ENCODE results near the gene CHD9. TPM values are rescaled to one million over a fixed set of nuclear protein-coding genes. Genes with fewer than 3 reads are reported as not detected.
A peak's percentile ranks its signal among the peaks of the same experiment; 100 is the strongest.

CHD9 gene
- total RNA-seq, 4 donors from 2014 or later: 29.0 to 68.5 (median 37.3) TPM

GRCh38 chr16:53055541-53056391, 975 bp downstream of the CHD9 start:
- TF ChIP-seq, protein P1, sequence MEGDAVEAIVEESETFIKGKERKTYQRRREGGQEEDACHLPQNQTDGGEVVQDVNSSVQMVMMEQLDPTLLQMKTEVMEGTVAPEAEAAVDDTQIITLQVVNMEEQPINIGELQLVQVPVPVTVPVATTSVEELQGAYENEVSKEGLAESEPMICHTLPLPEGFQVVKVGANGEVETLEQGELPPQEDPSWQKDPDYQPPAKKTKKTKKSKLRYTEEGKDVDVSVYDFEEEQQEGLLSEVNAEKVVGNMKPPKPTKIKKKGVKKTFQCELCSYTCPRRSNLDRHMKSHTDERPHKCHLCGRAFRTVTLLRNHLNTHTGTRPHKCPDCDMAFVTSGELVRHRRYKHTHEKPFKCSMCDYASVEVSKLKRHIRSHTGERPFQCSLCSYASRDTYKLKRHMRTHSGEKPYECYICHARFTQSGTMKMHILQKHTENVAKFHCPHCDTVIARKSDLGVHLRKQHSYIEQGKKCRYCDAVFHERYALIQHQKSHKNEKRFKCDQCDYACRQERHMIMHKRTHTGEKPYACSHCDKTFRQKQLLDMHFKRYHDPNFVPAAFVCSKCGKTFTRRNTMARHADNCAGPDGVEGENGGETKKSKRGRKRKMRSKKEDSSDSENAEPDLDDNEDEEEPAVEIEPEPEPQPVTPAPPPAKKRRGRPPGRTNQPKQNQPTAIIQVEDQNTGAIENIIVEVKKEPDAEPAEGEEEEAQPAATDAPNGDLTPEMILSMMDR (IDR thresholded peaks at IDR 0.05): no peak
- TF ChIP-seq POLR2A (IDR thresholded peaks at IDR 0.05): no peak
- 31 to 32% methylated on average over 9 to 10 of the region's 10 CpGs for WGBS, 2 donors
- Histone ChIP-seq H3K9me3 (no peaks in the 10 kb centered on the region), H3K27me3 (no peaks in the 10 kb centered on the region), H3K4me1 (peaks cover 13 to 71% (median 20%) of the 10 kb centered on the region in 3 donors), H3K36me3 (no peaks in the 10 kb centered on the region), H3K4me3 (peak overlapping the region; percentile 72 to 92 (median 82)), H3K27ac (peak overlapping the region; percentile 92 to 95 (median 94))
- no peak for DNase-seq
- intact Hi-C loops (cut with DNase I): loop anchor here (10.0 kb wide), 1 partner anchor 79 kb away; no protein-coding TSS in a partner anchor

DNA sequence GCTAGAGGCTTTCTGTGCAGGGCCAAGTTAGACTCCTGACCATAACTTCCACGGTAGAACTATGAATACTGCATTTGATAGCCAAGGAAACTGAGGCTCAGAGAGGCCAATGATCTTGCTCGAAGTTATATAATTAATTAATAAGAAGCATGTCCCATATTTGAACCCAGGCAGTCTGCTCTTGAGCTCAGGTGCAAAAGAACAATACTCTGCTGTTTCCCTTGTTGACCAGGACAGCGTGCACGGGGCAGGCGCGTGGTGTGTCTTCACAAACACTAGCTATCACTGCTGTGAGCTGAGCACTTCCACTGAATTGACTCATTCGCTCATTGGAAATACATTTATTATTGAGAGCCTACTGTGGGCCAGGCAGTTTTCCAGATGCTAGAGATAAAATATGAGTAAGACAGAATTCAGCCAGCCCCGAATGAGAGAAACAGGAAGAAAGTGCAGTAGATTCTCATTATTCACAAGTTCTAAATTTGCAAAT, 1.6 kb downstream of the CHD9 start:
- TF ChIP-seq, protein P1 (IDR thresholded peaks at IDR 0.05): no peak
- no peak for TF ChIP-seq POLR2A (IDR thresholded peaks at IDR 0.05)
- intact Hi-C loops (cut with DNase I): loop anchor here (10.0 kb wide), 1 partner anchor 78 kb away; no protein-coding TSS in a partner anchor
- no peak for DNase-seq
- Histone ChIP-seq H3K4me1 (peaks cover 13 to 77% (median 21%) of the 10 kb centered on the region in 3 donors), H3K27ac (peak overlapping the region; percentile 92 to 95 (median 94)), H3K4me3 (peak overlapping the region in 3 of 4 donors; percentile 72 to 92 (median 89)), H3K9me3 (no peaks in the 10 kb centered on the region), H3K36me3 (no peaks in the 10 kb centered on the region), H3K27me3 (no peaks in the 10 kb centered on the region)
- 56 to 73% methylated on average over 8 of the region's 8 CpGs for WGBS, 2 donors

GRCh38 chr16:53057658-53058057, 2.9 kb downstream of the CHD9 start:
- DNase-seq: no peak
- Histone ChIP-seq H3K4me1 (peaks cover 20 to 80% (median 21%) of the 10 kb centered on the region in 3 donors), H3K36me3 (no peaks in the 10 kb centered on the region), H3K9me3 (no peaks in the 10 kb centered on the region), H3K27me3 (no peaks in the 10 kb centered on the region), H3K4me3 (no peak overlapping the region), H3K27ac (peak overlapping the region in 2 of 4 donors; percentile 51 to 53)
- TF ChIP-seq, protein P1 (IDR thresholded peaks at IDR 0.05): no peak
- no peak for TF ChIP-seq POLR2A (IDR thresholded peaks at IDR 0.05)
- WGBS, 2 donors: 79 to 88% methylated on average over 8 of the region's 8 CpGs
- intact Hi-C loops (cut with DNase I): loop anchor here (10.0 kb wide), 1 partner anchor 77 kb away; no protein-coding TSS in a partner anchor

DNA sequence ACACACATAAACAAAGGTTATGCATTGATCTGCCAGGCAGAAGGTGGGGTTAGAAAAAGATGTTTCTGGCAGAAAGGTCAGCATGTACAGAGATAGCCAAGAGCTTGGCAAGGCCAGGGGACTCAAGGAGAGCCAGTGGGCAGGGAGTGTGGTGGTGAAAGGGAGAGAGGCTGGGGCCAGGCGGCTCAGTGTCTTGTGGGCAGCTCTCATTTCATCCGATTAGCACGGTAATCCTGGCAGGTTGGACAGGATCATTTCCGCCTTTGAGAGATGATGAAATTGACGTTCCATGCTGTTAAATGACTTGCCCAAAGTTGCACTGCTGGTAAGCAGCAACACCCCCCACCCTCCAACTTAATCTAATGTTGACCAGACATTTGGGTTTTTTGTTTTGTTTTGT, 3.6 kb downstream of the CHD9 start:
- Histone ChIP-seq H3K27ac (peak overlapping the region in 3 of 4 donors; percentile 9 to 53 (median 51)), H3K4me1 (peaks cover 20 to 72% (median 21%) of the 10 kb centered on the region in 3 donors)
- WGBS, 2 donors: 44 to 78% methylated on average over 5 of the region's 5 CpGs

More for the DNA sequence above, 3.6 kb downstream of the CHD9 start:
- TF ChIP-seq, protein P1 (IDR thresholded peaks at IDR 0.05): no peak
- no peak for TF ChIP-seq POLR2A (IDR thresholded peaks at IDR 0.05)
- H3K9me3 ChIP-seq: no peaks in the 10 kb centered on the region
- intact Hi-C loops (cut with DNase I): loop anchor here (10.0 kb wide), 1 partner anchor 76 kb away; no protein-coding TSS in a partner anchor
- H3K27me3 ChIP-seq: no peaks in the 10 kb centered on the region
- H3K36me3 ChIP-seq: no peaks in the 10 kb centered on the region
- no peak overlapping the region for H3K4me3 ChIP-seq
- no peak for DNase-seq
